HEK293 (cell line): Measurements from ENCODE around the gene CDKL5.

Experiments
- CTCF ChIA-PET: fragments of 350-600 bp; formaldehyde crosslinking; extraction: SDS; loops from one replicate; lab custom pipeline; 2021; ENCODE audit warnings: antibody characterized with exemption; lab: Yijun Ruan, JAX
- POLR2A ChIA-PET: fragments of 300-600 bp; formaldehyde crosslinking; extraction: SDS; loops from one replicate; lab custom pipeline; 2020; ENCODE audit warnings: antibody characterized with exemption, inconsistent platforms; lab: Yijun Ruan, JAX
- H3K27ac ChIP-seq: fragments of 200-500 bp; sonication (Bioruptor generic); 2 replicates; pipeline ENCODE4 v1.5.1; 2014; ENCODE audit warnings: low read depth, low read length, control low read depth, inconsistent platforms; ENCODE audit errors: extremely low read depth
- H3K36me3 ChIP-seq, 2 experiments: fragments of 200-500 bp in 1 of 2; sonication (Bioruptor generic) in 1 of 2; 1 replicate in 1 of 2; 2 replicates in 1 of 2; pipeline ENCODE4 v1.5.1; 2014 to 2017; ENCODE audit warnings: inconsistent platforms in 2 of 2, low read length in 2 of 2; ENCODE audit not compliant: control insufficient read depth in 2 of 2, insufficient read depth in 1 of 2
- H3K4me1 ChIP-seq: fragments of 200-500 bp; sonication (Bioruptor generic); 2 replicates; pipeline ENCODE4 v1.5.1; 2014; ENCODE audit warnings: mild to moderate bottlenecking, low read length, inconsistent platforms; ENCODE audit not compliant: control insufficient read depth, insufficient read depth
- H3K4me3 ChIP-seq: 2 replicates; pipeline ENCODE4 v1.5.1; 2011; ENCODE audit warnings: low read depth, mild to moderate bottlenecking, control low read depth, low read length, moderate library complexity
- H3K9me3 ChIP-seq: fragments of 200-500 bp; sonication (Bioruptor generic); 2 replicates; pipeline ENCODE4 v1.5.1; 2014; ENCODE audit warnings: low read depth, low read length, inconsistent platforms; ENCODE audit not compliant: control insufficient read depth, insufficient read depth
- BCL11B ChIP-seq: fragments of 450-650 bp; formaldehyde crosslinking; IDR thresholded peaks from 2 replicates; pipeline ENCODE4 v1.5.1; 2016; ENCODE audit warnings: low read depth, missing biosample characterization, missing genetic modification characterization
- GLIS1 ChIP-seq: fragments of 450-650 bp; formaldehyde crosslinking; IDR thresholded peaks from 2 replicates; pipeline ENCODE4 v1.5.1; 2016; ENCODE audit warnings: missing biosample characterization, missing genetic modification characterization
- KLF8 ChIP-seq: fragments of 450-650 bp; formaldehyde crosslinking; IDR thresholded peaks from 2 replicates; pipeline ENCODE4 v1.5.1; 2016; ENCODE audit warnings: missing biosample characterization, missing genetic modification characterization
- MEIS1 ChIP-seq: sonication (generic); formaldehyde crosslinking; IDR thresholded peaks from 2 replicates; pipeline ENCODE4 v1.8.1; 2022; ENCODE audit warnings: missing genetic modification reagents, mild to moderate bottlenecking, borderline replicate concordance
- PRDM1 ChIP-seq: fragments of 450-650 bp; formaldehyde crosslinking; IDR thresholded peaks from 2 replicates; pipeline ENCODE4; 2016; ENCODE audit warnings: missing biosample characterization, missing genetic modification characterization
- SALL2 ChIP-seq: fragments of 450-650 bp; formaldehyde crosslinking; IDR thresholded peaks from 2 replicates; pipeline ENCODE4 v1.5.0; 2017; ENCODE audit warnings: missing biosample characterization, mild to moderate bottlenecking, missing genetic modification characterization, borderline replicate concordance
- SP2 ChIP-seq: fragments of 450-650 bp; formaldehyde crosslinking; IDR thresholded peaks from 2 replicates; pipeline ENCODE4 v1.5.1; 2016; ENCODE audit warnings: missing biosample characterization, missing genetic modification characterization
- ZFP37 ChIP-seq: fragments of 450-650 bp; formaldehyde crosslinking; IDR thresholded peaks from 2 replicates; pipeline ENCODE4 v1.5.1; 2016; ENCODE audit warnings: missing biosample characterization, missing genetic modification characterization
- ZIC2 ChIP-seq: fragments of 450-650 bp; formaldehyde crosslinking; IDR thresholded peaks from 2 replicates; pipeline ENCODE4 v1.5.1; 2016; ENCODE audit warnings: missing biosample characterization, missing genetic modification characterization
- ZNF19 ChIP-seq: fragments of 450-650 bp; formaldehyde crosslinking; IDR thresholded peaks from 2 replicates; pipeline ENCODE4; 2016; ENCODE audit warnings: missing biosample characterization, missing genetic modification characterization, low read depth
- ZNF214 ChIP-seq: fragments of 450-650 bp; formaldehyde crosslinking; IDR thresholded peaks from 2 replicates; pipeline ENCODE4 v1.5.1; 2017; ENCODE audit warnings: missing biosample characterization, mild to moderate bottlenecking, missing genetic modification characterization, borderline replicate concordance
- ZNF239 ChIP-seq: fragments of 450-650 bp; formaldehyde crosslinking; IDR thresholded peaks from 2 replicates; pipeline ENCODE4 v1.5.1; 2016; ENCODE audit warnings: missing biosample characterization, missing genetic modification characterization
- ZNF324 ChIP-seq: fragments of 450-650 bp; formaldehyde crosslinking; IDR thresholded peaks from 2 replicates; pipeline ENCODE4 v1.5.1; 2016; ENCODE audit warnings: missing biosample characterization, missing genetic modification characterization
- ZNF555 ChIP-seq: fragments of 450-650 bp; formaldehyde crosslinking; conservative IDR thresholded peaks from 2 replicates; pipeline ENCODE4 v1.5.1; 2017; ENCODE audit warnings: missing biosample characterization, mild to moderate bottlenecking, missing genetic modification characterization, inconsistent platforms
- ZNF707 ChIP-seq: fragments of 450-650 bp; formaldehyde crosslinking; IDR thresholded peaks from 2 replicates; pipeline ENCODE4 v1.5.1; 2016; ENCODE audit warnings: missing biosample characterization, missing genetic modification characterization
- ZNF747 ChIP-seq: fragments of 450-650 bp; formaldehyde crosslinking; IDR thresholded peaks from 2 replicates; pipeline ENCODE4 v1.5.1; 2016; ENCODE audit warnings: missing biosample characterization, missing genetic modification characterization
- ZSCAN16 ChIP-seq: fragments of 450-650 bp; formaldehyde crosslinking; IDR thresholded peaks from 2 replicates; pipeline ENCODE4 v1.5.1; 2016; ENCODE audit warnings: missing biosample characterization, missing genetic modification characterization
- TF ChIP-seq, protein P1 (sequence below): fragments of 450-650 bp; formaldehyde crosslinking; IDR thresholded peaks from 2 replicates; pipeline ENCODE4 v1.5.1; 2016; ENCODE audit warnings: missing biosample characterization, missing genetic modification characterization
- TF ChIP-seq, protein P2 (sequence below): fragments of 450-650 bp; formaldehyde crosslinking; IDR thresholded peaks from 2 replicates; pipeline ENCODE4 v1.5.1; 2016; ENCODE audit warnings: missing biosample characterization, missing genetic modification characterization
- TF ChIP-seq, protein P3 (sequence below): fragments of 450-650 bp; formaldehyde crosslinking; IDR thresholded peaks from 2 replicates; pipeline ENCODE4 v1.5.1; 2016; ENCODE audit warnings: missing biosample characterization, missing genetic modification characterization
- TF ChIP-seq, protein P4 (sequence below): fragments of 450-650 bp; formaldehyde crosslinking; IDR thresholded peaks from 2 replicates; pipeline ENCODE4 v1.5.1; 2017; ENCODE audit warnings: missing biosample characterization, missing genetic modification characterization
- TF ChIP-seq, protein P5 (sequence below): fragments of 450-650 bp; formaldehyde crosslinking; IDR thresholded peaks from 2 replicates; pipeline ENCODE4 v1.5.1; 2016; ENCODE audit warnings: missing biosample characterization, missing genetic modification characterization, low read depth

Gene CDKL5

DNA sequence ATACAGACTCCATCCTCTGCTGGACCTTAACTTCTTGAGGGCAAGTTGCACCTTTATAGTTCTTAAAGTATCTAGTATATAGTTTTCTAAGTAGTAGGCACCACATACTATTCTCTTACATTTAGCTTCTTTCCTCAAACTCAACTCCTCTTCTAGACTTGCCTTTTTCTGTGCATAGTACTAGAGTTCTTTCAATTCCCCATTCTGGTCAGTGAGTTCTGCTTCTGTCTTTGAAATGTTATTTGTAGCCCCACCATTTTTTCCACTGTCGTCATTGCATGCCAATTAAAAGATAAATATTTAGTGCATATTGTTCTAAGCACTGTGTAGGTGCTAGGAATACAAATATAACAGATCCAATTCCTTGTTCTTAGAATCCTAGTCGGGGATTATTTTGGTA, 31.6 kb downstream of the CDKL5 start (continued):
- no peak for TF ChIP-seq ZIC2 (tag by site-specific recombination)
- TF ChIP-seq KLF8: no peak
- TF ChIP-seq, protein P1, sequence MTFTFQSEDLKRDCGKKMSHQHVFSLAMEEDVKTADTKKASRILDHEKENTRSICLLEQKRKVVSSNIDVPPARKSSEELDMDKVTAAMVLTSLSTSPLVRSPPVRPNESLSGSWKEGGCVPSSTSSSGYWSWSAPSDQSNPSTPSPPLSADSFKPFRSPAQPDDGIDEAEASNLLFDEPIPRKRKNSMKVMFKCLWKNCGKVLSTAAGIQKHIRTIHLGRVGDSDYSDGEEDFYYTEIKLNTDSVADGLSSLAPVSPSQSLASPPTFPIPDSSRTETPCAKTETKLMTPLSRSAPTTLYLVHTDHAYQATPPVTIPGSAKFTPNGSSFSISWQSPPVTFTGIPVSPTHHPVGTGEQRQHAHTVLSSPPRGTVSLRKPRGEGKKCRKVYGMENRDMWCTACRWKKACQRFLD (tag by site-specific recombination): no peak
- TF ChIP-seq, protein P2, sequence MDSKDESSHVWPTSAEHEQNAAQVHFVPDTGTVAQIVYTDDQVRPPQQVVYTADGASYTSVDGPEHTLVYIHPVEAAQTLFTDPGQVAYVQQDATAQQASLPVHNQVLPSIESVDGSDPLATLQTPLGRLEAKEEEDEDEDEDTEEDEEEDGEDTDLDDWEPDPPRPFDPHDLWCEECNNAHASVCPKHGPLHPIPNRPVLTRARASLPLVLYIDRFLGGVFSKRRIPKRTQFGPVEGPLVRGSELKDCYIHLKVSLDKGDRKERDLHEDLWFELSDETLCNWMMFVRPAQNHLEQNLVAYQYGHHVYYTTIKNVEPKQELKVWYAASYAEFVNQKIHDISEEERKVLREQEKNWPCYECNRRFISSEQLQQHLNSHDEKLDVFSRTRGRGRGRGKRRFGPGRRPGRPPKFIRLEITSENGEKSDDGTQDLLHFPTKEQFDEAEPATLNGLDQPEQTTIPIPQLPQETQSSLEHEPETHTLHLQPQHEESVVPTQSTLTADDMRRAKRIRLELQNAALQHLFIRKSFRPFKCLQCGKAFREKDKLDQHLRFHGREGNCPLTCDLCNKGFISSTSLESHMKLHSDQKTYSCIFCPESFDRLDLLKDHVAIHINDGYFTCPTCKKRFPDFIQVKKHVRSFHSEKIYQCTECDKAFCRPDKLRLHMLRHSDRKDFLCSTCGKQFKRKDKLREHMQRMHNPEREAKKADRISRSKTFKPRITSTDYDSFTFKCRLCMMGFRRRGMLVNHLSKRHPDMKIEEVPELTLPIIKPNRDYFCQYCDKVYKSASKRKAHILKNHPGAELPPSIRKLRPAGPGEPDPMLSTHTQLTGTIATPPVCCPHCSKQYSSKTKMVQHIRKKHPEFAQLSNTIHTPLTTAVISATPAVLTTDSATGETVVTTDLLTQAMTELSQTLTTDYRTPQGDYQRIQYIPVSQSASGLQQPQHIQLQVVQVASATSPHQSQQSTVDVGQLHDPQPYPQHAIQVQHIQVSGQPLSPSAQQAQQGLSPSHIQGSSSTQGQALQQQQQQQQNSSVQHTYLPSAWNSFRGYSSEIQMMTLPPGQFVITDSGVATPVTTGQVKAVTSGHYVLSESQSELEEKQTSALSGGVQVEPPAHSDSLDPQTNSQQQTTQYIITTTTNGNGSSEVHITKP: no peak
- TF ChIP-seq GLIS1 (tag by site-specific recombination): no peak

DNA sequence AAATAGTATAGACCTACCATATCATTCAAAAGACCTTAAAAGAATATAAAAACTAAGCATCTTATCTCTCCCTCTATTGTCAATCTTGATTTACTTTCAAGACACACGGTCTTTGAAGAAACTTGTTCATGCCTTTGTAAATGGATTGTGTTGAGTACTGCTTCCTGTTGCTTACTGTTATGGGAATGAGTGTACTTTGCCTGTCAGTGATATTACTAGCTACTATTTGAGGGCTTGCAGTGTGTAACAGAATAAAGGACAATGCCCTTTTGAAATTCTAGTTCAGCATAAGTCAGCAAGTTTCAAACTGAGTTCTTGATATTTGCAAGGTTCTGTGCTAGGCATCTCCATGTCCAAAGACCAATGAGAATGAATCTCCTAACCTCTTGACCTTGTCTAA, 36.0 kb downstream of the CDKL5 start:
- TF ChIP-seq, protein P3, sequence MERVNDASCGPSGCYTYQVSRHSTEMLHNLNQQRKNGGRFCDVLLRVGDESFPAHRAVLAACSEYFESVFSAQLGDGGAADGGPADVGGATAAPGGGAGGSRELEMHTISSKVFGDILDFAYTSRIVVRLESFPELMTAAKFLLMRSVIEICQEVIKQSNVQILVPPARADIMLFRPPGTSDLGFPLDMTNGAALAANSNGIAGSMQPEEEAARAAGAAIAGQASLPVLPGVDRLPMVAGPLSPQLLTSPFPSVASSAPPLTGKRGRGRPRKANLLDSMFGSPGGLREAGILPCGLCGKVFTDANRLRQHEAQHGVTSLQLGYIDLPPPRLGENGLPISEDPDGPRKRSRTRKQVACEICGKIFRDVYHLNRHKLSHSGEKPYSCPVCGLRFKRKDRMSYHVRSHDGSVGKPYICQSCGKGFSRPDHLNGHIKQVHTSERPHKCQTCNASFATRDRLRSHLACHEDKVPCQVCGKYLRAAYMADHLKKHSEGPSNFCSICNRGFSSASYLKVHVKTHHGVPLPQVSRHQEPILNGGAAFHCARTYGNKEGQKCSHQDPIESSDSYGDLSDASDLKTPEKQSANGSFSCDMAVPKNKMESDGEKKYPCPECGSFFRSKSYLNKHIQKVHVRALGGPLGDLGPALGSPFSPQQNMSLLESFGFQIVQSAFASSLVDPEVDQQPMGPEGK (tag by site-specific recombination): no peak
- TF ChIP-seq ZNF324 (no peak), PRDM1 (tag by site-specific recombination) (no peak), ZSCAN16 (tag by site-specific recombination) (no peak), ZNF214 (no peak), ZFP37 (no peak), ZNF707 (tag by site-specific recombination) (no peak)
- TF ChIP-seq, all 188 proteins: peak for 0
- Histone ChIP-seq H3K27ac (no peak overlapping the region), H3K9me3 (no peaks in the 10 kb centered on the region), H3K36me3 (no peaks in the 10 kb centered on the region), H3K4me1 (no peaks in the 10 kb centered on the region), H3K4me3 (no peak overlapping the region)
- CTCF ChIA-PET: interaction anchor here (1.0 kb wide), 1 partner anchor 235 kb away, joined by 5 read pairs; no protein-coding TSS in a partner anchor
- POLR2A ChIA-PET: no interaction called here

DNA sequence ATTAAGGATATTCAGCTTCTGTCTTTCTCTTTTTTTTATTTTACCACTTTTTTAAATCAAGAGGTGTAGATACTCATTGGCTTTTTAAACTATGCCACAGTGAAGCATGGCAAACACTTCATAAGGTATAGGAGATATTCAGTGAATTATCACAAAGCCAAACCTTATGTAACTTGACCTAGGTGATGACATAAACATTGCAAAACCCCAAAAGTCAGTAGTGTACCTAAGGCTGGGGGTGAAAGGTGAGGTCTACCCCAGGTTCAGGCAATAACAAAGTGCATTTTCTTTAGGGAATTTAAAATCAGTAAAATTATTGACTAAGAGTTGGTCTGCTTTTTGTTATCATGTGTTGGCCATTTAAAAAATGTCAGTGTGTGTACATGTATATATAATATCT, 39.1 kb downstream of the CDKL5 start:
- no peak for TF ChIP-seq MEIS1 (CRISPR knock-in tag)
- no peak for TF ChIP-seq SALL2 (tag by site-specific recombination)
- TF ChIP-seq ZNF555 (tag by site-specific recombination): no peak
- H3K27ac ChIP-seq: no peak overlapping the region
- no peak overlapping the region for H3K4me3 ChIP-seq
- H3K4me1 ChIP-seq: no peaks in the 10 kb centered on the region
- H3K9me3 ChIP-seq: no peaks in the 10 kb centered on the region
- ChIA-PET POLR2A (no interaction called here), CTCF (no interaction called here)
- H3K36me3 ChIP-seq: no peaks in the 10 kb centered on the region

DNA sequence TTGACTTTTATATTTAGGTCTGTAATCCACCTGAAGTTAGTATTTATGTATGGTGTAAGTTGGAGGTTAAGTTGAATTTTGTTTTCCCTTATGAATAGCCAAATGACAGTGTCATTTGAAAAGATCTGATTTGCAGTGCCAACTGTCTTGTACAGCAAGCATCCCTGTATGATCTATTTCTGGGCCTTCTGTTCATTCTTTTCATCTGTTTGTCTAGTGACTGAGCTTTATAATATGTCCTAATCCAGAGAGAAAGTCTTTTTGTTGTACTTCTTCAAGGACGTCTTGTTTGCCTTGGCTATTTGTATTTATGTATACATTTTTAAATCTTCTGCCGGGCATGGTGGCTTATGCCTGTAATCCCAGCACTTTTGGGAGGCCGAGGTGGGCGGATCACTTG, 39.6 kb downstream of the CDKL5 start:
- ChIA-PET CTCF (no interaction called here), POLR2A (no interaction called here)
- H3K4me1 ChIP-seq: no peaks in the 10 kb centered on the region
- no peak overlapping the region for H3K4me3 ChIP-seq
- H3K27ac ChIP-seq: no peak overlapping the region
- no peaks in the 10 kb centered on the region for H3K36me3 ChIP-seq
- H3K9me3 ChIP-seq: no peaks in the 10 kb centered on the region
- no peak for TF ChIP-seq ZNF19
- TF ChIP-seq, protein P4, sequence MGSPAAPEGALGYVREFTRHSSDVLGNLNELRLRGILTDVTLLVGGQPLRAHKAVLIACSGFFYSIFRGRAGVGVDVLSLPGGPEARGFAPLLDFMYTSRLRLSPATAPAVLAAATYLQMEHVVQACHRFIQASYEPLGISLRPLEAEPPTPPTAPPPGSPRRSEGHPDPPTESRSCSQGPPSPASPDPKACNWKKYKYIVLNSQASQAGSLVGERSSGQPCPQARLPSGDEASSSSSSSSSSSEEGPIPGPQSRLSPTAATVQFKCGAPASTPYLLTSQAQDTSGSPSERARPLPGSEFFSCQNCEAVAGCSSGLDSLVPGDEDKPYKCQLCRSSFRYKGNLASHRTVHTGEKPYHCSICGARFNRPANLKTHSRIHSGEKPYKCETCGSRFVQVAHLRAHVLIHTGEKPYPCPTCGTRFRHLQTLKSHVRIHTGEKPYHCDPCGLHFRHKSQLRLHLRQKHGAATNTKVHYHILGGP (tag by site-specific recombination): no peak
- TF ChIP-seq, protein P5, sequence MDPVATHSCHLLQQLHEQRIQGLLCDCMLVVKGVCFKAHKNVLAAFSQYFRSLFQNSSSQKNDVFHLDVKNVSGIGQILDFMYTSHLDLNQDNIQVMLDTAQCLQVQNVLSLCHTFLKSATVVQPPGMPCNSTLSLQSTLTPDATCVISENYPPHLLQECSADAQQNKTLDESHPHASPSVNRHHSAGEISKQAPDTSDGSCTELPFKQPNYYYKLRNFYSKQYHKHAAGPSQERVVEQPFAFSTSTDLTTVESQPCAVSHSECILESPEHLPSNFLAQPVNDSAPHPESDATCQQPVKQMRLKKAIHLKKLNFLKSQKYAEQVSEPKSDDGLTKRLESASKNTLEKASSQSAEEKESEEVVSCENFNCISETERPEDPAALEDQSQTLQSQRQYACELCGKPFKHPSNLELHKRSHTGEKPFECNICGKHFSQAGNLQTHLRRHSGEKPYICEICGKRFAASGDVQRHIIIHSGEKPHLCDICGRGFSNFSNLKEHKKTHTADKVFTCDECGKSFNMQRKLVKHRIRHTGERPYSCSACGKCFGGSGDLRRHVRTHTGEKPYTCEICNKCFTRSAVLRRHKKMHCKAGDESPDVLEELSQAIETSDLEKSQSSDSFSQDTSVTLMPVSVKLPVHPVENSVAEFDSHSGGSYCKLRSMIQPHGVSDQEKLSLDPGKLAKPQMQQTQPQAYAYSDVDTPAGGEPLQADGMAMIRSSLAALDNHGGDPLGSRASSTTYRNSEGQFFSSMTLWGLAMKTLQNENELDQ (tag by site-specific recombination): no peak
- no peak for TF ChIP-seq SP2
- no peak for TF ChIP-seq BCL11B (tag by site-specific recombination)
- TF ChIP-seq ZNF747 (tag by site-specific recombination): no peak
- TF ChIP-seq ZNF239 (tag by site-specific recombination): no peak
